ENCODE measurements around the gene DUS3L.

Gene DUS3L

GRCh38 chr19:5828661-5829566 lies 38.0 kb upstream of the DUS3L start:
- TF ChIP-seq POLR2AphosphoS5 (IDR thresholded peaks at IDR 0.05; ENCODE audit: low read depth, low read length) (no peak), FOXP2 (optimal IDR thresholded peaks at IDR 0.05; ENCODE audit: borderline replicate concordance, extremely low read depth, extremely low read length, insufficient read depth) (no peak), TAF1 (IDR thresholded peaks at IDR 0.05; ENCODE audit: borderline replicate concordance, insufficient read depth, low read length) (no peak), SIN3A (IDR thresholded peaks at IDR 0.05; ENCODE audit: borderline replicate concordance, insufficient read depth, low read length) (no peak), REST (IDR thresholded peaks at IDR 0.05; ENCODE audit: insufficient read depth in 1 of 2, low read depth in 2 of 2, low read length in 2 of 2) (no peak)

- TF ChIP-seq REST (IDR thresholded peaks at IDR 0.05; ENCODE audit: insufficient read depth in 1 of 2, low read depth in 2 of 2, low read length in 2 of 2) (no peak), FOXP2 (optimal IDR thresholded peaks at IDR 0.05; ENCODE audit: borderline replicate concordance, extremely low read depth, extremely low read length, insufficient read depth) (no peak), SIN3A (IDR thresholded peaks at IDR 0.05; ENCODE audit: borderline replicate concordance, insufficient read depth, low read length) (no peak), POLR2AphosphoS5 (IDR thresholded peaks at IDR 0.05; ENCODE audit: low read depth, low read length) (no peak), TAF1 (IDR thresholded peaks at IDR 0.05; ENCODE audit: borderline replicate concordance, insufficient read depth, low read length) (no peak)
Measured at GRCh38 chr19:5827891-5828660, 37.1 kb upstream of the DUS3L start.

GRCh38 chr19:5827342-5827890 lies 36.5 kb upstream of the DUS3L start:
- no peak for TF ChIP-seq POLR2AphosphoS5 (IDR thresholded peaks at IDR 0.05; ENCODE audit: low read depth, low read length)
- TF ChIP-seq TAF1 (IDR thresholded peaks at IDR 0.05; ENCODE audit: borderline replicate concordance, insufficient read depth, low read length), result no peak
- no peak for TF ChIP-seq REST (IDR thresholded peaks at IDR 0.05; ENCODE audit: insufficient read depth in 1 of 2, low read depth in 2 of 2, low read length in 2 of 2)
- no peak for TF ChIP-seq SIN3A (IDR thresholded peaks at IDR 0.05; ENCODE audit: borderline replicate concordance, insufficient read depth, low read length)
- no peak for TF ChIP-seq FOXP2 (optimal IDR thresholded peaks at IDR 0.05; ENCODE audit: borderline replicate concordance, extremely low read depth, extremely low read length, insufficient read depth)

DNA sequence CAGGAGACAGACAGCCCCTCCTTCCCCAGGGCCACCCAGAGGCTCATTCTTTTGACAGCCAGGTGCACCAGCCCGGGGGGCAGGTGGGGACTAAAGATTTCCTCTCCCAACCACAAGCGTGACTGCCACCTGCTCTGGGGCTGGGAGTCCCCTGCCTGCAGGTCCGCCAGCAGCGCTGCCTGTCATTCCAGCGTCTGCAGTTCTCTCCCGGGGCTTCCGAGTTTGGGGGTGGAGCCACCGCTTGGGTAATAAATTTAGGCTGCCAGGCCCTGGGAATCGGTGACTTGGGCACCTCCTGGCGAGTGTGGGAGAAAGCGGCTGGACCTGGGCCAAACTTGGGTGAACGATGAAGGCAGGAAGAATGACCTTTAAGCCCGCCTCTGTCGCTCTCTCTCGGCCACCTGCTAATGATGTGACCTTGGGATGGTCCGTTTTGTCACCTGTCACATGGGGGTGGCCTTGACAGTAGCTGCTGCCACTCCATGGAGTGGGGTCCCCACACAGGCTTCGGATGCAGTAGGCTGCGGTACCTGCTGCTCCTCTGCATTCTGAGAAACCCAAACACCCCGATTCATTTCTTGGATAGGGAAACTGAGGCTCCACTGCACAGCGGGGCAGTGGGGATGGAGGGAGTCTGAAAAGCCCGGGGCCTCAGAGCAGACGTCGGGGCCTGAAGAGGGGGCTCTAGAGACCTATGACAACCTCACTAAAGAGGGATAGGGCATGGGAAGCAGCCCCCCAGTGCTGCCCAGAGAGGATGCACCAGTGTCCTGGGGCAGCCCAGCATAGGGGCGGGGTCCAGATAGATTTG lies 35.8 kb upstream of the DUS3L start:
- TF ChIP-seq SIN3A (IDR thresholded peaks at IDR 0.05; ENCODE audit: borderline replicate concordance, insufficient read depth, low read length), result no peak
- TF ChIP-seq TAF1 (IDR thresholded peaks at IDR 0.05; ENCODE audit: borderline replicate concordance, insufficient read depth, low read length), result no peak
- TF ChIP-seq REST (IDR thresholded peaks at IDR 0.05; ENCODE audit: insufficient read depth in 1 of 2, low read depth in 2 of 2, low read length in 2 of 2), result no peak
- no peak for TF ChIP-seq POLR2AphosphoS5 (IDR thresholded peaks at IDR 0.05; ENCODE audit: low read depth, low read length)
- TF ChIP-seq FOXP2 (optimal IDR thresholded peaks at IDR 0.05; ENCODE audit: borderline replicate concordance, extremely low read depth, extremely low read length, insufficient read depth), result no peak
